Lower lobe of right lung (tissue), 2 donors: ENCODE results near the gene CNDP1. TPM values are rescaled to one million over a fixed set of nuclear protein-coding genes. Genes with fewer than 3 reads are reported as not detected.

ENCODE experiments used
- ATAC-seq, 2 donors: fragments of 200-7000 bp; cut with Tn5 transposase; one replicate each; pipeline ENCODE4 v1.9.1; 2020 to 2022; ENCODE audit warnings: mild to moderate bottlenecking in 2 of 2, moderate library complexity in 2 of 2
- DNase-seq: peaks from one replicate; pipeline ENCODE4 v3.0.0-alpha.2; 2020
- H3K27ac ChIP-seq: fragments of 200-600 bp; one replicate; pipeline ENCODE4 v1.8.0; 2022
- H3K27me3 ChIP-seq: fragments of 200-600 bp; one replicate; pipeline ENCODE4 v1.8.0; 2022; ENCODE audit warnings: low read depth
- H3K36me3 ChIP-seq: fragments of 200-600 bp; one replicate; pipeline ENCODE4 v1.8.0; 2022; ENCODE audit warnings: mild to moderate bottlenecking
- H3K4me1 ChIP-seq: fragments of 200-600 bp; one replicate; pipeline ENCODE4 v1.8.0; 2022
- H3K4me3 ChIP-seq: fragments of 200-600 bp; one replicate; pipeline ENCODE4 v1.8.0; 2022; ENCODE audit warnings: mild to moderate bottlenecking
- H3K9me3 ChIP-seq: fragments of 200-600 bp; one replicate; pipeline ENCODE4 v1.8.0; 2022
- intact Hi-C: fragments of 100-400 bp; cut with DNase I; formaldehyde crosslinking; loops from one replicate; pipeline ENCODE4 v1.11.0; 2022
- total RNA-seq: library from RNA; stranded (reverse); fragmentation: NEBNext Ultra II Directional; extraction: Animal tissue kit (Norgen Biotek cat#: 25700); gene quantifications from one replicate; pipeline ENCODE4 v1.2.1, GENCODE V29; 2021
- TF ChIP-seq, protein P1 (sequence below): fragments of 200-600 bp; IDR thresholded peaks from one replicate; pipeline ENCODE4 v1.8.0; 2022; ENCODE audit warnings: antibody characterized with exemption, mild to moderate bottlenecking
- donor health status: DM: no; HTN: yes; CAD: no; lungs with severe emphysema.

CNDP1 gene
- total RNA-seq, 1 donor from 2014 or later = not detected

DNA sequence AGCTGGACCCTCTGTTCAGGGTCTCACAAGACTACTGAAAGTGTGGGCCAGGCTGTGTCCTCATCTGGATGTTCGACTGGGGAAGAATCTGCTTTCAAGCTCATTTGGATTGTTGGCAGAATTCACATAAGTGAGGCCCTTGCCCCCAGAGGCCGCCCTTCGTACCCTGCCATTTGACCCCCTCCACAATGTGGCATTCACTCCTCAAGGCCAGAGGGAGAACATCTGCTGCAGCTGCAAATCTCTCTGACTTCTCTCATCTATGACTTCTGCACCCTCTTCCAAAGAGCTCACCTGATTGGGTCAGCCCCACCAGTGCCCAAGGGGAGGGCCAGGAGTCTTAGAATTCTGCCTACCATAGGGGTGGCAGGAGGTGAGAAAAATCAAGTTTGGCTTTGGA, 42.0 kb upstream of the CNDP1 start:
- DNase-seq (no peak), ATAC-seq (no peak)
- intact Hi-C loops = no loop called here
- Histone ChIP-seq H3K36me3 (no peaks in the 10 kb centered on the region), H3K27me3 (no peaks in the 10 kb centered on the region), H3K9me3 (no peaks in the 10 kb centered on the region), H3K27ac (no peak overlapping the region), H3K4me3 (no peak overlapping the region), H3K4me1 (peaks cover 6% of the 10 kb centered on the region)
- TF ChIP-seq, protein P1, sequence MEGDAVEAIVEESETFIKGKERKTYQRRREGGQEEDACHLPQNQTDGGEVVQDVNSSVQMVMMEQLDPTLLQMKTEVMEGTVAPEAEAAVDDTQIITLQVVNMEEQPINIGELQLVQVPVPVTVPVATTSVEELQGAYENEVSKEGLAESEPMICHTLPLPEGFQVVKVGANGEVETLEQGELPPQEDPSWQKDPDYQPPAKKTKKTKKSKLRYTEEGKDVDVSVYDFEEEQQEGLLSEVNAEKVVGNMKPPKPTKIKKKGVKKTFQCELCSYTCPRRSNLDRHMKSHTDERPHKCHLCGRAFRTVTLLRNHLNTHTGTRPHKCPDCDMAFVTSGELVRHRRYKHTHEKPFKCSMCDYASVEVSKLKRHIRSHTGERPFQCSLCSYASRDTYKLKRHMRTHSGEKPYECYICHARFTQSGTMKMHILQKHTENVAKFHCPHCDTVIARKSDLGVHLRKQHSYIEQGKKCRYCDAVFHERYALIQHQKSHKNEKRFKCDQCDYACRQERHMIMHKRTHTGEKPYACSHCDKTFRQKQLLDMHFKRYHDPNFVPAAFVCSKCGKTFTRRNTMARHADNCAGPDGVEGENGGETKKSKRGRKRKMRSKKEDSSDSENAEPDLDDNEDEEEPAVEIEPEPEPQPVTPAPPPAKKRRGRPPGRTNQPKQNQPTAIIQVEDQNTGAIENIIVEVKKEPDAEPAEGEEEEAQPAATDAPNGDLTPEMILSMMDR = no peak

DNA sequence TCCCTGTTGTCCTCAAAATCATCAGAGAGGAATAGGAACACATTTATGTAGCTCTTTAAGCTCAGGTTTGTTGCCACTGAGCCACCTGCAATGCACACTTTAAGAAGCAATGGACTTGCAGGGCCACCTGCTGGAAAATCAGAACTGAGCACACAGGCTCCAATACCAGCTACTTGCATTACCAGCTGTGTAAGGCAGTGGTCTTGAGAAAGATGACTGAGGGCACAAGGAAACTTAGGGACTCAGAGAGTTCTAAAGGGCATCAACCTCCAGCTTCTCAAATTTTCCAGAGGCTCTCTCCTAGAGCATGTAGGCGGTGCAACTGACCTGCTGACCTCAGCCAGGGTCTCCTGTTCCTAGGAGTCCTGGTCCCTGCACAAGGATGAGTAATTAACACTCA, 40.6 kb upstream of the CNDP1 start:
- TF ChIP-seq, protein P1 = peak; percentile 62
- peaks cover 20% of the 10 kb centered on the region for H3K4me1 ChIP-seq
- no peaks in the 10 kb centered on the region for H3K36me3 ChIP-seq
- H3K27ac ChIP-seq = no peak overlapping the region
- no peaks in the 10 kb centered on the region for H3K27me3 ChIP-seq
- ATAC-seq (no peak), DNase-seq (no peak)
- H3K4me3 ChIP-seq = no peak overlapping the region
- intact Hi-C loops = no loop called here
- H3K9me3 ChIP-seq = no peaks in the 10 kb centered on the region

DNA sequence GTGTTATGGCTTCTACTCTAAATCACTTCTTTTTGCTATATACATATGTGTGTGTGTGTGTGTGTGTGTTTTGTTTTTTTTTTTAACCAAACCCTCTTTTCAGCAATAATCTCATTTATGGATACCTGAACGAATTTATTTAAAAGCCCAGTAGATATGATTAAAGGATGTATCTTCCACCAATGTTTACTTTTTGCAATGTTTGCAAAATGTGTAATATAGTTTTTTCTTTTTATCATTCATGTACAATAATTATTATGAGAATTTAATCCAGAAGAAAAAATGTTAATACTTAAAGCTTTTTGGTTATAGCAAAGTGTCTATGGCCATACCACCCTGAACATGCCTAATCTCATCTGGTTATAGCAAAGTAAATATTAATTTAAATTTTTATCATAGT, 39.8 kb upstream of the CNDP1 start:
- Histone ChIP-seq H3K27me3 (no peaks in the 10 kb centered on the region), H3K36me3 (no peaks in the 10 kb centered on the region), H3K9me3 (no peaks in the 10 kb centered on the region), H3K4me1 (peaks cover 26% of the 10 kb centered on the region), H3K27ac (no peak overlapping the region), H3K4me3 (no peak overlapping the region)
- TF ChIP-seq, protein P1 = no peak
- DNase-seq (no peak), ATAC-seq (no peak)
- intact Hi-C loops = no loop called here

GRCh38 chr18:74495581-74496507, 38.5 kb upstream of the CNDP1 start, which contains the start of gene CNDP2:
TSS of gene CNDP2 (plus strand) at chr18:74496363. CDS start at chr18:74499974, 3,611 bp downstream.
- H3K27me3 ChIP-seq = no peaks in the 10 kb centered on the region
- H3K4me3 ChIP-seq = peak within 1 kb of the TSS; percentile 94
- intact Hi-C loops = no loop called here
- peak within 1 kb of the TSS; percentile 98 for H3K27ac ChIP-seq
- peaks cover 35% of the 10 kb centered on the region for H3K4me1 ChIP-seq
- DNase-seq = peak; percentile 100
- peak; percentile 96 to 98 for ATAC-seq
- TF ChIP-seq, protein P1 = no peak
- H3K9me3 ChIP-seq = no peaks in the 10 kb centered on the region
- H3K36me3 ChIP-seq = peaks cover under 1% of the 10 kb centered on the region

GRCh38 chr18:74496508-74497323, 37.6 kb upstream of the CNDP1 start:
- intact Hi-C loops = no loop called here
- ATAC-seq (peak; percentile 66 to 75), DNase-seq (peak; percentile 84)
- peaks cover 9% of the 10 kb centered on the region for H3K36me3 ChIP-seq
- TF ChIP-seq, protein P1 = peak; percentile 27
- H3K4me3 ChIP-seq = peak overlapping the region; percentile 94
- H3K9me3 ChIP-seq = no peaks in the 10 kb centered on the region
- peak overlapping the region; percentile 98 for H3K27ac ChIP-seq
- H3K4me1 ChIP-seq = peaks cover 44% of the 10 kb centered on the region
- H3K27me3 ChIP-seq = no peaks in the 10 kb centered on the region
